NB4 (cell line): Measurements from ENCODE around the gene SLC13A1.

Experiments used
- CTCF ChIP-seq: IDR thresholded peaks from one replicate; pipeline ENCODE4 v1.5.1; 2012; ENCODE audit warnings: low read depth, low read length
- POLR2A ChIP-seq: IDR thresholded peaks from 2 replicates; pipeline ENCODE4 v1.6.1; 2011; ENCODE audit warnings: mild to moderate bottlenecking; ENCODE audit not compliant: insufficient read length; ENCODE audit errors: extremely low read depth
- TF ChIP-seq, protein P1 (sequence below): IDR thresholded peaks from 2 replicates; pipeline ENCODE4 v1.6.1; 2011; ENCODE audit warnings: low read depth, low read length

DNA sequence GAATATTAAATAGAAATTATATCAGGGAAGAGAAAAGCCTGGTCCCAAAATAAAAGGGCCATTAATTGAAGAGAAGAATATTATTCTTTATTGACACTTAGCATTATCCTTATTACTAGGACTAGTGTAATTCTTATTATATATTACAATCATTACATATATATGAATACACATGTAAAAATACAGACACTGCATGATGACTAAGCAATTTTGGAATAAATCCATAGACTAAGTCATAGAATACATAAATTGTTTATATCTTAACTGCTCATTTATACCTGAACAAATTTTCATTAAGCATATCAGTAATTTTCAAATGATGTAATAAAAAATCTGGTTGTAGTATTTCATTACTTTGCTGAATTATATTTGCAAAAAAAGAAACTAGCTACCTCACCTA is 29.7 kb upstream of the SLC13A1 start:
- TF ChIP-seq CTCF (no peak), POLR2A (no peak)
- TF ChIP-seq, protein P1, sequence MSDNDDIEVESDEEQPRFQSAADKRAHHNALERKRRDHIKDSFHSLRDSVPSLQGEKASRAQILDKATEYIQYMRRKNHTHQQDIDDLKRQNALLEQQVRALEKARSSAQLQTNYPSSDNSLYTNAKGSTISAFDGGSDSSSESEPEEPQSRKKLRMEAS: no peak
